ENCODE results near the gene ARHGAP19.
"Not testable (repeated sequence)": the region's sequence is repeated elsewhere in the genome, so short reads cannot be mapped to it uniquely, and the experiment has no call there.

Gene ARHGAP19

GRCh38 chr10:97321032-97321803 is 28.8 kb upstream of the ARHGAP19 start:
- no peak for DNase-seq

GRCh38 chr10:97320480-97321031 is 28.1 kb upstream of the ARHGAP19 start:
- no peak for DNase-seq

- DNase-seq, result no peak
Measured at GRCh38 chr10:97319671-97320479, 27.4 kb upstream of the ARHGAP19 start.

- DNase-seq, result peak in 1 of 2 experiments; percentile 89
Measured at GRCh38 chr10:97318772-97319651, 26.6 kb upstream of the ARHGAP19 start, which contains the start of gene FRAT1. Gene FRAT1, plus strand, starts transcription at chr10:97319271. Its CDS starts 183 bp downstream, at chr10:97319454.

- no peak for DNase-seq
Measured at GRCh38 chr10:97314671-97315070, 22.2 kb upstream of the ARHGAP19 start.

GRCh38 chr10:97312897-97313296 is 20.5 kb upstream of the ARHGAP19 start:
- no peak for DNase-seq

GRCh38 chr10:97311111-97311626 is 18.7 kb upstream of the ARHGAP19 start:
- no peak for DNase-seq

- DNase-seq, result no peak
Measured at GRCh38 chr10:97307866-97308780, 15.7 kb upstream of the ARHGAP19 start.

- no peak for DNase-seq
Measured at GRCh38 chr10:97307441-97307840, 15.0 kb upstream of the ARHGAP19 start.

- DNase-seq, result no peak
Measured at GRCh38 chr10:97302088-97302791, 9.8 kb upstream of the ARHGAP19 start.

GRCh38 chr10:97300980-97301379 is 8.5 kb upstream of the ARHGAP19 start:
- no peak for DNase-seq

- DNase-seq, result no peak
Measured at GRCh38 chr10:97298223-97298571, 5.8 kb upstream of the ARHGAP19 start.

- no peak for DNase-seq
Measured at GRCh38 chr10:97297556-97298222, 5.3 kb upstream of the ARHGAP19 start.

GRCh38 chr10:97292862-97293198 is 393 bp upstream of the ARHGAP19 start:
- DNase-seq, result no peak

- no peak for DNase-seq
Measured at GRCh38 chr10:97291357-97292096, 910 bp downstream of the ARHGAP19 start.

- not testable (repeated sequence) for DNase-seq
Measured at GRCh38 chr10:97290576-97291356, 1.7 kb downstream of the ARHGAP19 start.

- DNase-seq, result not testable (repeated sequence)
Measured at GRCh38 chr10:97290076-97290475, 2.4 kb downstream of the ARHGAP19 start.

- DNase-seq, result no peak
Measured at GRCh38 chr10:97280783-97281182, 11.7 kb downstream of the ARHGAP19 start.

Measured in cerebellar nuclear complex (tissue), 1 donor.